OCI-LY1 (cell line): ENCODE data around the gene ATP8B3.

Experiments
- H2AFZ ChIP-seq: fragments of 200-600 bp; sonication (generic), shearing (Covaris generic); 2 replicates; pipeline ENCODE4 v1.6.0; 2014; ENCODE audit warnings: antibody characterized with exemption, mild to moderate bottlenecking, low read length
- H3F3A ChIP-seq: fragments of 200-600 bp; sonication (generic), shearing (Covaris generic); 2 replicates; pipeline ENCODE4 v1.6.0; 2014; ENCODE audit warnings: mild to moderate bottlenecking, antibody characterized with exemption, low read length, moderate library complexity; ENCODE audit not compliant: insufficient read depth
- H3K27ac ChIP-seq: fragments of 200-600 bp; sonication (generic); 2 replicates; pipeline ENCODE4 v1.5.1; 2014; ENCODE audit warnings: low read length, mixed run types, mild to moderate bottlenecking, low read depth; ENCODE audit not compliant: poor library complexity, severe bottlenecking
- H3K27me3 ChIP-seq: fragments of 200-600 bp; sonication (generic); 2 replicates; pipeline ENCODE4 v1.6.0; 2014; ENCODE audit warnings: antibody characterized with exemption, mild to moderate bottlenecking, low read length, moderate library complexity; ENCODE audit not compliant: insufficient read depth
- H3K36me3 ChIP-seq: fragments of 200-600 bp; sonication (generic); 2 replicates; pipeline ENCODE4 v1.6.1; 2014; ENCODE audit warnings: mild to moderate bottlenecking, antibody characterized with exemption, low read length, moderate library complexity, mixed read lengths; ENCODE audit not compliant: insufficient read depth
- H3K4me1 ChIP-seq: fragments of 200-600 bp; sonication (generic); 2 replicates; pipeline ENCODE4 v1.5.1; 2014; ENCODE audit warnings: mild to moderate bottlenecking, low read length, moderate library complexity; ENCODE audit not compliant: insufficient read depth, severe bottlenecking
- H3K4me2 ChIP-seq: fragments of 200-600 bp; sonication (generic), shearing (Covaris generic); 2 replicates; pipeline ENCODE4 v1.6.1; 2014; ENCODE audit warnings: low read length
- H3K4me3 ChIP-seq: fragments of 200-600 bp; sonication (generic); 2 replicates; pipeline ENCODE4 v1.5.1; 2014; ENCODE audit warnings: low read length, low read depth, mild to moderate bottlenecking, mixed read lengths; ENCODE audit not compliant: poor library complexity, severe bottlenecking
- H3K79me2 ChIP-seq: fragments of 200-600 bp; shearing (Covaris generic); 2 replicates; pipeline ENCODE4 v1.6.1; 2016; ENCODE audit warnings: mixed run types, low read length, mixed read lengths; ENCODE audit not compliant: insufficient read depth
- H3K9ac ChIP-seq: fragments of 200-600 bp; sonication (generic), shearing (Covaris generic); 2 replicates; pipeline ENCODE4 v1.6.1; 2014; ENCODE audit warnings: mild to moderate bottlenecking, low read length, mixed read lengths
- H3K9me2 ChIP-seq: fragments of 200-600 bp; sonication (generic), shearing (Covaris generic); 2 replicates; pipeline ENCODE4 v1.6.1; 2014; ENCODE audit warnings: low read depth, mild to moderate bottlenecking, low read length, mixed read lengths
- H3K9me3 ChIP-seq: fragments of 200-600 bp; shearing (Covaris generic); 2 replicates; pipeline ENCODE4 v1.6.1; 2014; ENCODE audit warnings: low read length, mixed read lengths
- H4K20me1 ChIP-seq: fragments of 200-600 bp; sonication (generic), shearing (Covaris generic); 2 replicates; pipeline ENCODE4 v1.6.0; 2016; ENCODE audit warnings: mild to moderate bottlenecking, low read length; ENCODE audit not compliant: insufficient read depth
- EZH2 ChIP-seq: fragments of 200-600 bp; sonication (generic), shearing (Covaris generic); IDR thresholded peaks from 2 replicates; pipeline ENCODE4 v1.8.0; 2017; ENCODE audit warnings: borderline replicate concordance, mixed run types, mild to moderate bottlenecking, antibody characterized with exemption, low read length, moderate library complexity, mixed read lengths
- TF ChIP-seq, protein P1 (sequence below): fragments of 200-600 bp; sonication (generic), shearing (Covaris generic); IDR thresholded peaks from 2 replicates; pipeline ENCODE4 v1.5.1; 2017; ENCODE audit warnings: mild to moderate bottlenecking, antibody characterized with exemption, low read length, moderate library complexity, mixed read lengths

The ATP8B3 gene

GRCh38 chr19:1825909-1826556 lies 14.0 kb upstream of the ATP8B3 start:
- Histone ChIP-seq H3K9me2 (no peaks in the 10 kb centered on the region), H3K4me3 (no peak overlapping the region), H4K20me1 (no peaks in the 10 kb centered on the region; the same call in 1 of the 2 replicates), H3K9ac (no peak overlapping the region), H3K79me2 (no peaks in the 10 kb centered on the region), H3K27ac (no peak overlapping the region), H3K36me3 (peaks cover 62% of the 10 kb centered on the region; the same call in 1 of the 2 replicates), H3K9me3 (no peaks in the 10 kb centered on the region), H3K27me3 (no peaks in the 10 kb centered on the region), H3K4me2 (peak overlapping the region; percentile 38; the same call in 1 of the 2 replicates), H2AFZ (no peak overlapping the region), H3F3A (no peaks in the 10 kb centered on the region), H3K4me1 (peaks cover 20% of the 10 kb centered on the region)
- TF ChIP-seq, protein P1, sequence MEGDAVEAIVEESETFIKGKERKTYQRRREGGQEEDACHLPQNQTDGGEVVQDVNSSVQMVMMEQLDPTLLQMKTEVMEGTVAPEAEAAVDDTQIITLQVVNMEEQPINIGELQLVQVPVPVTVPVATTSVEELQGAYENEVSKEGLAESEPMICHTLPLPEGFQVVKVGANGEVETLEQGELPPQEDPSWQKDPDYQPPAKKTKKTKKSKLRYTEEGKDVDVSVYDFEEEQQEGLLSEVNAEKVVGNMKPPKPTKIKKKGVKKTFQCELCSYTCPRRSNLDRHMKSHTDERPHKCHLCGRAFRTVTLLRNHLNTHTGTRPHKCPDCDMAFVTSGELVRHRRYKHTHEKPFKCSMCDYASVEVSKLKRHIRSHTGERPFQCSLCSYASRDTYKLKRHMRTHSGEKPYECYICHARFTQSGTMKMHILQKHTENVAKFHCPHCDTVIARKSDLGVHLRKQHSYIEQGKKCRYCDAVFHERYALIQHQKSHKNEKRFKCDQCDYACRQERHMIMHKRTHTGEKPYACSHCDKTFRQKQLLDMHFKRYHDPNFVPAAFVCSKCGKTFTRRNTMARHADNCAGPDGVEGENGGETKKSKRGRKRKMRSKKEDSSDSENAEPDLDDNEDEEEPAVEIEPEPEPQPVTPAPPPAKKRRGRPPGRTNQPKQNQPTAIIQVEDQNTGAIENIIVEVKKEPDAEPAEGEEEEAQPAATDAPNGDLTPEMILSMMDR, result peak; percentile 96
- TF ChIP-seq EZH2, result no peak

DNA sequence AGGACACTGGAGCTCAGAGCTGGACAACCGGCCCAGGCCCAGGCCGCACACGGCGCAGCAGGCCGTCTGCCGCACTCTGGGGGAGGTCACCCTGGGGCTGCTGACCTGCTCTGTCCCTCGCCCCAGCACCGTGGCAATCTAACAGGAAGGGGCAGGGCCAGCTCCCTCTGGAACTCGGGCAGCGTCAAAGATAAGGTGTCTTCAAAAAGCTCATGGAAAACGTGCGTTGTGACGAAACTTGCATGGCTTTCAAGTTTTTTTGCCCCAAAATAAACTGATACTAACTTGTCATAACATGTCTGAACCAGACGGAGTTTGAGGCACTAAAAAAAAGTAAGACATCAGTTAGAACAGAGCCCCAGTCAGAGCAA lies 12.2 kb upstream of the ATP8B3 start:
- peaks cover 20% of the 10 kb centered on the region for H3K4me1 ChIP-seq
- H3K9ac ChIP-seq, result no peak overlapping the region
- no peaks in the 10 kb centered on the region for H3K79me2 ChIP-seq
- no peaks in the 10 kb centered on the region for H4K20me1 ChIP-seq
- H3F3A ChIP-seq, result no peaks in the 10 kb centered on the region
- no peak overlapping the region for H3K4me3 ChIP-seq
- no peaks in the 10 kb centered on the region for H3K9me3 ChIP-seq
- no peak overlapping the region for H3K27ac ChIP-seq
- no peak overlapping the region for H3K4me2 ChIP-seq
- no peaks in the 10 kb centered on the region for H3K9me2 ChIP-seq
- TF ChIP-seq, protein P1, result no peak
- no peak for TF ChIP-seq EZH2
- H3K36me3 ChIP-seq, result peaks cover 67% of the 10 kb centered on the region; the same call in 1 of the 2 replicates
- no peak overlapping the region for H2AFZ ChIP-seq
- no peaks in the 10 kb centered on the region for H3K27me3 ChIP-seq

DNA sequence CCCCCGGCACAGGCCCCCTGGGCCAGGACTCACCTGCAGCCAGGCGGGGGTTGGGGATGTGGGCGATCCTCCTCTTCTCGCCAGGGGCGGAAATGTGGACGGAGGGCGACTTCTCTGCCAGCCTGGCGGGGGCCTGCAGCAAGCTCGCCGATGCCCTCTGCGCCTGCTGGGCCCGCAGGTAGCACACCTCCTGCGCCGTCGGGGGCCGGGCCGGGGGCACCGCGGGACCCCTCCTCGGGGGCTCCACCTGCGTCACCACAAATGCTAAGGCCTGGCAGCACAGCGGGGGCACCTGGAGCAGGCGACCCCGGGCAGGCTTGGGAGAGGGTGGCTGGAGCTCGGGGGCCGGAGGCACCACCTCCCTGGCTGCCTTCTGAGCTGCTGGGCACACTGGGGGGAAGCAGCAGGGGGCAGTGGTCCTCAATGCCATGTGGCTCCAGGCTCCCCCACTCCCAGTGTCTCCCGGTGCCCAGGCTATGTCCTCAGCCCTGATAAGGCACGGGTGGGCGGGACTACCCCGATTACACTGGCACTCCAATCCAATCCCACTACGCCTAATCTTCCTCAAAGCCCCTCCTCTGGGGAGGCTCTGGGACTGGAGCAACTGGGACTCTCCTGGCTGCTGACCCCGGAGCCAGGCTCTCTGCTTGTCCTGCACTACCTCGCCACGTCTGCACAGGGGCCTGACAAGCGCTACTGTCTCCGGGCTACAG lies 11.6 kb upstream of the ATP8B3 start:
- H4K20me1 ChIP-seq, result no peaks in the 10 kb centered on the region
- no peaks in the 10 kb centered on the region for H3K9me3 ChIP-seq
- peaks cover 20% of the 10 kb centered on the region for H3K4me1 ChIP-seq
- no peak overlapping the region for H2AFZ ChIP-seq
- TF ChIP-seq EZH2, result no peak
- TF ChIP-seq, protein P1, result no peak
- no peak overlapping the region for H3K4me3 ChIP-seq
- H3K4me2 ChIP-seq, result no peak overlapping the region
- H3F3A ChIP-seq, result no peaks in the 10 kb centered on the region
- H3K79me2 ChIP-seq, result no peaks in the 10 kb centered on the region
- H3K9ac ChIP-seq, result no peak overlapping the region
- H3K36me3 ChIP-seq, result peaks cover 70% of the 10 kb centered on the region; the same call in 1 of the 2 replicates
- no peaks in the 10 kb centered on the region for H3K27me3 ChIP-seq
- H3K27ac ChIP-seq, result no peak overlapping the region
- no peaks in the 10 kb centered on the region for H3K9me2 ChIP-seq
